KG1 (cell line): Measurements from ENCODE around the gene CTDSPL.

ENCODE experiments used
- DNase-seq: peaks from one replicate; lab custom pipeline; 2025; lab: John Stamatoyannopoulos, UW

Gene CTDSPL

DNA sequence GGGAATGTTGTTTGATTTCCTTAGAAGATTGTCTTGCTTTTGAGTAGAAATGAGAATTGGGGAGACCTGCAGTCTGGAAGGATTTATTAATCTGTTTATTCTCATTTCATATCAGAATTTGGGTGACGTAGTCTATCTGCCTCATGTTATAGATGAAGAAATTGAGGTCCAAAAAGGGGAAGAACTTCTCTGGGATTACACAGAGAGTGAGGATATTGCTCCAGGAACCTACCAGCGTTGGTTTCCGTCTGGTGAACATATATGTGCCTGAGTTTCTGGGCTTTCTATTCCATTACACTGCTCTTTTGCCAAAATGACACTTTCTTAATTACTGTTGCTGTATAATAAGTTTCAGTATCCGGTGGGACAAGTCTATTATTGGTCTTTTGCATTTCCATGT is 51.8 kb downstream of the CTDSPL start:
- no peak for DNase-seq

GRCh38 chr3:37916685-37917084 is 55.0 kb downstream of the CTDSPL start:
- no peak for DNase-seq

DNA sequence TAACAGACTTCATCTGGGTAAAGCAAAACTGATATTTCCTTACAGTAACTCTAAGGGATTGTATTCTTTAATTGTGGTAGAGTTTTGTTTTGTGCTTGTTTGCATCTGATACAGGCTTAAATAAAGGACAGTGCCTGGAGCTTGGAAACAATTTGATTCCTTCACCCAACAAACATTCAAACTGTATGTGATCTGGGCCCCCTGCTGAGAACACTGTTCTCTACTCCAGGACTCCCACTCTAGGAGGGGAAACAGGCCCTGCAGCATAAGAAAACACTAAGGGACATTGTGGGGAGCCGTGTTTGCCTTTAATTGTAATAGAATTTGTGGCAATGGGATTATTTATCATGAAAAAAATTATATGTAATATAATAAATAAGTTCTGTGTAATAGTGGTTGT is 56.9 kb downstream of the CTDSPL start:
- no peak for DNase-seq

GRCh38 chr3:37920156-37920699 is 58.5 kb downstream of the CTDSPL start:
- no peak for DNase-seq

DNA sequence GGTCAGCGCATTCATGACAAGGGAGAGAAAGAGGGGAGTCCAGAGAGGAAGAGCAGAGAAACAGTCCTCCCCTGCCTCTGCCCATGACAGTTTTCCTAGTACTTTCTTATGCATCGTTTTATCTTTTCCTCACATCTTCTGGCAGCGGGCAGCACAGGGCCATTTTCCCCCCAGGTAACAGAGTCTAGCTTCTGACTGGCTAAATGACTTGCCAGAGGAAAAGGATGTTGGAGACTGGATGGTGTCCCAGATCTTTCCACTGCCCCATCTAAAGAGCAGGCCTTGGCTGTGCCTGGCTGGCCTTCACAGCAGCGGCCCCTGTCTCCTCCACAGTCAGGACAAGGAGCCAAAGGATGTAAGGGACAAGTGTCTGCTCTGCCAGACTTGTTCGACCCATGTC is 59.3 kb downstream of the CTDSPL start:
- no peak for DNase-seq

DNA sequence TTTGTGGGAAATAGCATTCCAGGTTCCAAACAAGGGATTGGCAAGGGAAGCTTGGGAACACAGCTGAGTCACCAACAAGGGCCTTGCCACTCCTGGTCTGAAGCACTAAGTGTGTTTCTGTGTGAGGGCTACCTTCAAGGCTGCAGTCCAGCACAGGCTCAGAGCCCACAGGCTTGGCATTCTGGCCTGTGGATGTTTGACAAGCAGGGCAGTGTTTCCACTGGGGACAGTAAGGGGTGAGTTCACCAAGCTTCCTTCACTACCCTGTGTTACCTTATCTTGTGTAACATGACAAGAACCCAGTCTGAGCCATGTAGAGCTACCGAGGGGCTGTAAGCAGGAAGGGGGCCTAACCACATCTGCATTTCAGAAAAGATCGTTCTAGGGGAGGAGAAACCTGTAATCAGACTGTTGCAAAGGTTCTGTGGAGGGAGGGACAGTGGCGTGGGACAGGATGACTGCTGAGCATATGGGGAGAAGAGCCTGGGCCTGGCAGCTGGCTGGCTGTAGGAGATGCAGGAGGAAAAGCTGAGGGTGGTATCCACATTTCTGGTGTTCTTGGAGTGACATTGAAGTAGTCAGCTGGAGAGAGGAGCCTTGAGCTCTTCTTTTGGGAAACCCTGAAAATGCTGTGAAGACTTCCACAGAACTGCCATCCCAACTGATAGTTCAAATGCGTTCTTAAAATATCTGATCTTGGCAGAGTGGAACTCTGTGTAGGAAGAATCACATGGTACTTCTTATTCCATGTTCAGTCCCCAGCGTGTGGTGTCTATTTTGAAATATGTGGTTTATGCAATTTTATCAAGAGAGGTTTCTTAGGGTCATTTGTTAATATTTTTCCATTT is 61.3 kb downstream of the CTDSPL start:
- DNase-seq, result peak; percentile 59

DNA sequence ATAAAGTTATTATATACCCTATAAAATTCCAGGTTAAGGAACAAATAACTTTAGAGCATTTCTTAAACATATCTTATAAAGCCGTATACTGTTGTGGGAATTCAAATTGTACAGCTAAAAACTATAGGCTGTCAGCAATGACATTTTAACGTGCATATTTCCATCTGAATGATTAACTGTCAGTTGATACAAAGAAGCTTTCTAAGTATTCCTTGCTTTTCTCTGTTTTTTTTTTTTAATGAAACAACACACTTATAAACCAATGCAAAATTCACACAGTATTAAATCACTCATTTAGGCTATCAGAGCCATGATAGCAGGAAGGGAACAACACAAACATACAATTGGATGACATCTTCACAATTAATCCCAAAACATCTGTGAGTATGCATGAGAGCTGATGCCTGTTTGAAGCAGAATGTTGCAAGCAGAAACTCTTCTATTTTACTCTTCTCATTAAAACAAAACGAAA is 61.9 kb downstream of the CTDSPL start:
- no peak for DNase-seq

- no peak for DNase-seq
Observed at GRCh38 chr3:37924453-37924852, 62.8 kb downstream of the CTDSPL start.

GRCh38 chr3:37925157-37925556 is 63.5 kb downstream of the CTDSPL start:
- no peak for DNase-seq

- DNase-seq, result no peak
Observed at GRCh38 chr3:37926611-37927010, 64.9 kb downstream of the CTDSPL start.

GRCh38 chr3:37930495-37930894 is 68.8 kb downstream of the CTDSPL start:
- no peak for DNase-seq

GRCh38 chr3:37932505-37932904 is 70.8 kb downstream of the CTDSPL start:
- DNase-seq, result no peak

GRCh38 chr3:37934631-37935289 is 73.1 kb downstream of the CTDSPL start:
- no peak for DNase-seq

- DNase-seq, result no peak
Observed at GRCh38 chr3:37935290-37935668, 73.6 kb downstream of the CTDSPL start.

GRCh38 chr3:37935756-37936666 is 74.3 kb downstream of the CTDSPL start:
- DNase-seq, result no peak

DNA sequence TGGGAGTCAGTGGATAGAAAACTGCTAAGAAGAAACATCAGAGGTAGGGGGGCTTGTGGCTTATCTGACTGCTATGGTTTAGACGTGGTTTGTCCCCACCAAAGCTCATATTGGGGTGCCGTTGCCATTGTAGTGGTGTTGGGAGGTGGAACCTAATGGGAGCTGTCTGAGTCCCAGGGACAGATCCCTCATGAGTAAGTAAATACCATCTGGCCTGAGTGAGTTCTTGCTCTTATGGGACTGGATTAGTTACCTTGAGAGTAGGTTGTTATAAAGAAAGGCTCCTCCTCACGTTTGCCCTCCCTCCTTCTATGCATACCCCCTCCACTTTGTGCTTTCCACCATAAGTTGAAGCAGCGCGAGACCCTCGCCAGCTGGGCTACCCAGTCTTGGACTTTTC is 75.5 kb downstream of the CTDSPL start:
- DNase-seq, result no peak

DNA sequence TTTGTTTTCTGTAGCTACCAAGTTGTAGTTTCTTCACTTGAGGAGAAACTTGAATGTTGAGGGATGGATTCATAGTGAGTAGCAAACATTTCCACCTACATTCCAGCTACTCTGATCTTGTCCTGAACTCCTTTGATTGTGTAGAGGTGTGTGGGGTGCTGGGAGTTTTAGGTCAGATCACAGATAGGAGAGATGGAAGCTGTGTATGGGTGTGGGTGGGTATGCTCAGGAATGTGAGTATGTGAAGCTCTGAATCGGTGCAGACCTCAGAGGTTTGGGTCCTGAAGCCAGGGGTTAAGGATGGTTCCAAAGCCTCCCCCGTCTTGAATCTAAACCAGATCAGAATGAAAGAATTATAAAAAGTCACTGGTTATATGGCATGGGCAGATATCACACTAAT is 76.3 kb downstream of the CTDSPL start:
- DNase-seq, result no peak

DNA sequence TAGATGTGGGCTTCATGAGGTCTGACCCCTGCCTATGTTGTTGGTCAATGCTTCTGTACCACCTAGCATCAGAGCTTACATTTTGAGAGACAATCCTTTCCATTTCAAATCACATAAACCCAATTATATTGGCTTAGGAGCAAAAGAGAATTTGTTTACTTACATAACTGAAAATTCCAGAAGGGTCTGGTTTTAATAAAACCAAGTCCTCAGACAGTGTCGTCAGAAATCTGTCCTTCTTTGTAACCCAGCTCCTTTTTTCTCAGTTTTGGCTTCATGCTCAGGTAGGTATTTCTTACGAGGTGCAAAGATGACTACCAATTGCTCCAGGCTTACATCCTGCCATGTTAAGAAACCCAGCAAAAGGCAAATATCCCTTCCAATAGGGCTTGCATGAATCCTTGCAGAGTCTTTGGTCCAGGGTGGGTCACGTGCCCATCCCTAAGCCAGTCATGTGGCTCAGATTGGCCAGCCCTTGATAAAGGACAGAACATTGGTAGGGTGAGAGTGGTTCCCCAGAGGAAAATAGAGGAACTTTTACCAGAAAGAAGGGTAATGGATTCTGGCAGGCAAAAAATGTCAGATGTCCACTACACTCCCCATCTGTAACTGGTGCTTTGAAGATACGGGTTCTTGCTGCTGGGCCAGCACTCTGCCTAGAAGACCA is 78.7 kb downstream of the CTDSPL start:
- no peak for DNase-seq

DNA sequence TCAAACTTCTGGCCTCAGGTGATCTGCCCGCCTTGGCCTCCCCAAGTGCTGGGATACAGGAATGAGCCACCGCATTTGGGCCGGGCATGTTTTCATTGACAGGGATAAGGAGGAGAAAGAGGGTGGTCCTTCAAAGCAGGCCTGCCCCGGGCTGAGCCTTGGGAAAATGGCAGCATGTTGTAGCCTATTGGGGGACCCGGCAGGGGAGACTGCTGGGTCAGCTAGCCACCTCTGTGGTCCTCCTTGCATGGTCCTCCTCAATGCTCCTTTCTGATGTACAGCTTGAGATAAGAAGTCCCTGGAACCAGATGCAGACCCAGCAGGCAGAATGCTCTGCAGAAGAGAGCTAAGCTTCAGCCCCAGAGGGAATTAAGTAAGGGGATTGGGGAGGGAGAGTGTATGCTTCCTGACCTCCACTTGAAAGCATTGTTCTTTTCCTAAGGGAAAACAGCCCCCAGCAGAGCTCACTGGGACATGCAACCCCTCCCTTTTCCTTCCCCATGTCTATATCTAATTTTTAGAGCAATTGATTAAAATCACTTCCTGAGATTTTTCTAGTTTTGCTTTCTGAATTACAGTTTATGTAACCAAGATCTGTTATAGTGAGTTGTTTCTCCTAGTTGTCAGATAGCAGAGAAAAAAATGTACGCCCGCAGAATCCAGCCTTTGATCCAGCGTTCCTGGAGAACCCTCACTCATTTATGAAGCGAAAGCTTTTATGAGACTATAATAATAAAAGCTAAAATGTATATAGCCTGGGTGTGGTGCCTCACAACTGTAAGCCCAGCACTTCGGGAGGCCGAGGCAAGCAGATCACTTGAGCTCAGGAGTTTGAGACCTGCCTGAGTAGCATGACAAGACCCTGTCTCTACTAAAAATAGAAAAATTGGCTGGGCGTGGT is 80.2 kb downstream of the CTDSPL start:
- DNase-seq, result no peak

- no peak for DNase-seq
Observed at GRCh38 chr3:37942646-37943045, 81.0 kb downstream of the CTDSPL start.

DNA sequence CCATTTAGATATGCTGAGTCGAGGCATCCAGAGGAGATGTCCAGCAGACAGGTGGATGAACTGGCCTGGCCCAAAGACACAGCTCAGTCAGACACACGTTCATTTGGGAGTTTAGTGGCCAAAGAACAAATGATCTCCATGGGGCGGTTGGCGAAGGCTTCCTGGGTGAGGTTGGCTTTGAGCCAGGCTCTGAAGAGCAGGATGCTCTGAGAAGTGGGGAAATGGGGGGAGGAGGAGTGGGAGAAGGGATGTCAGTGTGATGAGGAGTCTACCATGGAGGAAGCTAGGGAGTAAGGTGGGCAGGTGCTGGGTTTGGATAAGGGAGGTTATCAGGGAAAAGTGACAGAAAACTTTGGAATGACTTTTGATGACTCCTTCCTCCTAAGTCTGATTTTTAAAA is 81.4 kb downstream of the CTDSPL start:
- DNase-seq, result no peak
